CD4-positive, alpha-beta T cell treated with Interleukin-21 for 1 hour (primary cell): ENCODE data around the gene PTPRN2.
"Not testable (repeated sequence)": the region's sequence is repeated elsewhere in the genome, so short reads cannot be mapped to it uniquely, and the experiment has no call there.

Experiments
- DNase-seq: peaks from one replicate; pipeline ENCODE4 v3.0.0-alpha.2; 2020

Gene PTPRN2

GRCh38 chr7:158587162-158588084 is at the start of gene PTPRN2:
Gene PTPRN2, minus strand, starts transcription at chr7:158587823.
- peak; percentile 39 for DNase-seq

- no peak for DNase-seq
Observed at GRCh38 chr7:158633055-158633956, 45.7 kb upstream of the PTPRN2 start.

- no peak for DNase-seq
Observed at GRCh38 chr7:158631574-158632195, 44.1 kb upstream of the PTPRN2 start.

- DNase-seq: not testable (repeated sequence)
Observed at GRCh38 chr7:158626289-158626688, 38.7 kb upstream of the PTPRN2 start.

- no peak for DNase-seq
Observed at GRCh38 chr7:158623241-158623640, 35.6 kb upstream of the PTPRN2 start.

GRCh38 chr7:158620839-158621441 is 33.3 kb upstream of the PTPRN2 start:
- DNase-seq: no peak

GRCh38 chr7:158620418-158620817 is 32.8 kb upstream of the PTPRN2 start:
- DNase-seq: no peak

GRCh38 chr7:158618745-158619140 is 31.1 kb upstream of the PTPRN2 start:
- no peak for DNase-seq

- no peak for DNase-seq
Observed at GRCh38 chr7:158617737-158618128, 30.1 kb upstream of the PTPRN2 start.

GRCh38 chr7:158616050-158616449 is 28.4 kb upstream of the PTPRN2 start:
- no peak for DNase-seq

GRCh38 chr7:158614700-158615099 is 27.1 kb upstream of the PTPRN2 start:
- DNase-seq: no peak

GRCh38 chr7:158613481-158613880 is 25.9 kb upstream of the PTPRN2 start:
- no peak for DNase-seq

GRCh38 chr7:158612546-158612945 is 24.9 kb upstream of the PTPRN2 start:
- DNase-seq: no peak

- DNase-seq: no peak
Observed at GRCh38 chr7:158611541-158611940, 23.9 kb upstream of the PTPRN2 start.

GRCh38 chr7:158609313-158609974 is 21.8 kb upstream of the PTPRN2 start:
- no peak for DNase-seq

GRCh38 chr7:158607563-158607962 is 19.9 kb upstream of the PTPRN2 start:
- DNase-seq: no peak

- DNase-seq: no peak
Observed at GRCh38 chr7:158606671-158607424, 19.2 kb upstream of the PTPRN2 start.

- no peak for DNase-seq
Observed at GRCh38 chr7:158606129-158606528, 18.5 kb upstream of the PTPRN2 start.

GRCh38 chr7:158603773-158604755 is 16.4 kb upstream of the PTPRN2 start:
- no peak for DNase-seq
